CD4-positive, alpha-beta T cell (primary cell): ENCODE measurements around the gene RSF1. TPM values are rescaled to one million over a fixed set of nuclear protein-coding genes. Genes with fewer than 3 reads are reported as not detected.

ENCODE experiments used
- ATAC-seq: fragments of 200-7000 bp; cut with Tn5 transposase; one replicate; pipeline ENCODE4 v1.10.0; 2022; ENCODE audit warnings: mild to moderate bottlenecking; ENCODE audit not compliant: poor library complexity
- CTCF ChIA-PET: fragments of 350-600 bp; sonication (Branson Sonifier 250); formaldehyde crosslinking; loops from one replicate; lab custom pipeline; 2021; ENCODE audit warnings: antibody characterized with exemption, inconsistent platforms; lab: Charles Lee
- POLR2A ChIA-PET: fragments of 350-600 bp; sonication (Branson Sonifier 250); formaldehyde crosslinking; loops from one replicate; lab custom pipeline; 2021; ENCODE audit warnings: antibody characterized with exemption, inconsistent platforms; lab: Charles Lee
- DNase-seq, 14 experiments: peaks; one replicate each; pipeline ENCODE4 v3.0.0-alpha.2; 2013 to 2020; ENCODE audit warnings: mixed read lengths in 2 of 14
- H3K27ac ChIP-seq, 2 donors: one replicate each; pipeline versions ENCODE4 v1.5.1 to v1.7.0; 2013; ENCODE audit warnings: low read length in 2 of 2, low read depth in 1 of 2, mild to moderate bottlenecking in 1 of 2
- H3K27me3 ChIP-seq, 2 experiments: 1 replicate in 1 of 2; 2 replicates in 1 of 2; pipeline versions ENCODE4 v1.6.1 to v1.7.0; 2013; ENCODE audit warnings: low read length in 2 of 2, control low read depth in 1 of 2, mild to moderate bottlenecking in 1 of 2, moderate library complexity in 1 of 2; ENCODE audit not compliant: insufficient read depth in 2 of 2, control insufficient read depth in 1 of 2
- H3K36me3 ChIP-seq: one replicate; pipeline ENCODE4 v1.6.1; 2013; ENCODE audit warnings: low read length, control low read depth; ENCODE audit not compliant: insufficient read depth
- H3K4me1 ChIP-seq: one replicate; pipeline ENCODE4 v1.6.1; 2013; ENCODE audit warnings: low read length, control low read depth; ENCODE audit not compliant: insufficient read depth
- H3K4me3 ChIP-seq: one replicate; pipeline ENCODE4 v1.5.1; 2013; ENCODE audit warnings: mild to moderate bottlenecking, low read length, moderate library complexity
- H3K9me3 ChIP-seq, 2 experiments: 1 replicate in 1 of 2; 2 replicates in 1 of 2; pipeline versions ENCODE4 v1.6.1 to v1.7.0; 2013; ENCODE audit warnings: low read length in 2 of 2, mild to moderate bottlenecking in 2 of 2, control low read depth in 1 of 2, moderate library complexity in 1 of 2; ENCODE audit not compliant: control insufficient read depth in 1 of 2, insufficient read depth in 1 of 2
- H3K27ac Mint-ChIP-seq: one replicate; pipeline ENCODE4 v1.8.0; 2020; ENCODE audit warnings: mixed read lengths
- H3K27me3 Mint-ChIP-seq: one replicate; pipeline ENCODE4 v1.8.0; 2021; ENCODE audit warnings: mixed read lengths
- H3K36me3 Mint-ChIP-seq: one replicate; pipeline ENCODE4 v1.8.0; 2021; ENCODE audit warnings: low read depth, mixed read lengths
- H3K4me1 Mint-ChIP-seq: one replicate; pipeline ENCODE4 v1.8.0; 2021; ENCODE audit warnings: low read depth, mixed read lengths
- H3K4me3 Mint-ChIP-seq: one replicate; pipeline ENCODE4 v1.8.0; 2020; ENCODE audit warnings: mild to moderate bottlenecking, mixed read lengths
- H3K9me3 Mint-ChIP-seq: one replicate; pipeline ENCODE4 v1.8.0; 2020; ENCODE audit warnings: mixed read lengths
- CTCF ChIP-seq: fragments of 200-600 bp; IDR thresholded peaks from one replicate; pipeline ENCODE4 v1.8.0; 2022; ENCODE audit warnings: antibody characterized with exemption, mild to moderate bottlenecking
- intact Hi-C, 2 experiments: fragments of 100-400 bp; cut with DNase I in 1 of 2; cut with micrococcal nuclease in 1 of 2; formaldehyde crosslinking; loops; one replicate each; pipeline versions ENCODE4 v1.15.1 to v1.9.0; 2023 to 2025; cut with DNase I, micrococcal nuclease
- total RNA-seq, 174 experiments: library from RNA in 2 of 174; stranded (reverse) in 2 of 174; gene quantifications; one replicate each; pipeline ENCODE4 v1.2.3 and lab custom pipeline; 2021 to 2026

RSF1 gene
- total RNA-seq, 2 experiments from 2014 or later = 87.7 to 91.9 TPM

- no peak overlapping the region for H3K4me3 ChIP-seq
- no peak for ATAC-seq
- no peak overlapping the region for H3K4me3 Mint-ChIP-seq
- ChIA-PET POLR2A (no interaction called here), CTCF (no interaction called here)
- no peak for DNase-seq
- no peaks in the 10 kb centered on the region for H3K4me1 Mint-ChIP-seq
- H3K27ac Mint-ChIP-seq = no peak overlapping the region
- H3K9me3 Mint-ChIP-seq = no peaks in the 10 kb centered on the region
- peaks cover 93% of the 10 kb centered on the region for H3K36me3 Mint-ChIP-seq
- intact Hi-C loops = no loop called here
- no peaks in the 10 kb centered on the region for H3K27me3 Mint-ChIP-seq
- H3K27me3 ChIP-seq = no peaks in the 10 kb centered on the region
- no peaks in the 10 kb centered on the region for H3K4me1 ChIP-seq
- H3K9me3 ChIP-seq = peaks cover 2 to 7% of the 10 kb centered on the region in 2 experiments
- TF ChIP-seq CTCF = no peak
- peaks cover 35% of the 10 kb centered on the region for H3K36me3 ChIP-seq
- H3K27ac ChIP-seq = no peak overlapping the region
Measured at GRCh38 chr11:77736473-77736872, 84.0 kb downstream of the RSF1 start.

- ATAC-seq (no peak), DNase-seq (no peak)
- ChIA-PET CTCF (interaction anchor here (0.5 kb wide), 1 partner anchor 100 kb away, joined by 4 read pairs; no protein-coding TSS in a partner anchor), POLR2A (no interaction called here)
- no peak for TF ChIP-seq CTCF
- intact Hi-C loops = no loop called here
- Mint-ChIP-seq H3K4me3 (no peak overlapping the region), H3K36me3 (peaks cover 94% of the 10 kb centered on the region), H3K27ac (no peak overlapping the region), H3K27me3 (no peaks in the 10 kb centered on the region), H3K4me1 (no peaks in the 10 kb centered on the region), H3K9me3 (no peaks in the 10 kb centered on the region)
- H3K27ac ChIP-seq = no peak overlapping the region
- H3K4me1 ChIP-seq = no peaks in the 10 kb centered on the region
- peaks cover 25% of the 10 kb centered on the region for H3K36me3 ChIP-seq
- no peak overlapping the region for H3K4me3 ChIP-seq
- no peaks in the 10 kb centered on the region for H3K27me3 ChIP-seq
- peaks cover 9 to 11% of the 10 kb centered on the region in 2 experiments for H3K9me3 ChIP-seq
Measured at GRCh38 chr11:77734890-77735289, 85.6 kb downstream of the RSF1 start.

DNA sequence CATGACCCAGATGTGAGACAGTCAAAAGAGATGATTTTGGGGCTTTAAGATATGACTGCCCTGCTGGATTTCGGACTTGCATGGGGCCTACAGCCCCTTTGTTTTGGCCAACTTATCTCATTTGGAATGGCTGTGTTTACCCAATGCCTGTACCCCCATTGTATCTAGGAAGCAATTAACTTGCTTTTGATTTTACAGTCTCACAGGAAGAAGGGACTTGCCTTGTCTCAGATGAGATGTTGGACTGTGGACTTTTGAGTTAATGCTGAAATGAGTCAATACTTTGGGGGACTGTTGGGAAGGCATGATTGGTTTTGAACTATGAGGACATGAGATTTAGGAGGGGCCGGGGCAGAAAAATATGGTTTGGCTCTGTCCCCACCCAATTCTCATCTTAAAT lies 88.4 kb downstream of the RSF1 start:
- no peaks in the 10 kb centered on the region for H3K9me3 Mint-ChIP-seq
- Histone ChIP-seq H3K36me3 (peaks cover 20% of the 10 kb centered on the region), H3K4me1 (no peaks in the 10 kb centered on the region), H3K27me3 (no peaks in the 10 kb centered on the region), H3K27ac (no peak overlapping the region), H3K4me3 (no peak overlapping the region), H3K9me3 (peaks cover 9 to 11% of the 10 kb centered on the region in 2 experiments)
- no peak for TF ChIP-seq CTCF
- no peak overlapping the region for H3K27ac Mint-ChIP-seq
- DNase-seq = no peak
- H3K27me3 Mint-ChIP-seq = no peaks in the 10 kb centered on the region
- H3K36me3 Mint-ChIP-seq = peaks cover 96% of the 10 kb centered on the region
- CTCF ChIA-PET = no interaction called here
- no peak for ATAC-seq
- POLR2A ChIA-PET = no interaction called here
- intact Hi-C loops = no loop called here
- H3K4me3 Mint-ChIP-seq = no peak overlapping the region
- no peaks in the 10 kb centered on the region for H3K4me1 Mint-ChIP-seq
